ENCODE measurements around the gene KCNQ1. TPM values are rescaled to one million over a fixed set of nuclear protein-coding genes. Genes with fewer than 3 reads are reported as not detected.

KCNQ1 gene
- total RNA-seq, 1 donor from 2014 or later = 4.8 TPM

DNA sequence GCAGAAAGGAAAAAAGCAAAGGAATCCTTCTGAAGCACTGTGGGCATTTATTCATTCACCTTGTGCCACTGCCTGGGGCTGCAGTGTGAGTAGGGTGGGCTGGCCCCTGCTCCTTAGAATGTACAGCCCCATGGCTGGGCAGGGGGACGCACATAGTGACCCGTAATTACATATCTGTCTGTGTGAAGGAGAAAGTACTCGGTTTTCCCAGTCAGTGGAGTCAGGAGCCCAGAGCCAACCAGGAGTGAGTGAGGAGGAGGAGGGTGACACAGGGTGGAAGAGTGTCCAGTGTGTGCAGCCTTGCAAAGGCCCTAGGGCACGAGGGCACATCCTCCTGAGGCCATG is 348.9 kb downstream of the KCNQ1 start:
- DNase-seq (ENCODE audit: extremely low spot score, unreplicated experiment) = no peak
- no peak overlapping the region for H3K4me3 Mint-ChIP-seq
- peaks cover 9% of the 10 kb centered on the region for H3K27me3 Mint-ChIP-seq
- peaks cover under 1% of the 10 kb centered on the region for H3K9me3 Mint-ChIP-seq
- TF ChIP-seq CTCF (conservative IDR thresholded peaks at IDR 0.05) = no peak
- no peak overlapping the region for H3K27ac Mint-ChIP-seq
- H3K36me3 Mint-ChIP-seq = no peaks in the 10 kb centered on the region
- H3K4me1 Mint-ChIP-seq (ENCODE audit: unreplicated experiment) = peaks cover 31% of the 10 kb centered on the region

- H3K27ac Mint-ChIP-seq = peak overlapping the region; percentile 63
- TF ChIP-seq CTCF (conservative IDR thresholded peaks at IDR 0.05) = no peak
- H3K27me3 Mint-ChIP-seq = peaks cover 9% of the 10 kb centered on the region
- peaks cover 2% of the 10 kb centered on the region for H3K36me3 Mint-ChIP-seq
- H3K4me3 Mint-ChIP-seq = no peak overlapping the region
- H3K9me3 Mint-ChIP-seq = peaks cover 7% of the 10 kb centered on the region
- peak; percentile 58 for DNase-seq (ENCODE audit: extremely low spot score, unreplicated experiment)
- peaks cover 30% of the 10 kb centered on the region for H3K4me1 Mint-ChIP-seq (ENCODE audit: unreplicated experiment)
Observed at GRCh38 chr11:2794046-2794967, 349.5 kb downstream of the KCNQ1 start.

- Mint-ChIP-seq H3K4me3 (no peak overlapping the region), H3K27me3 (peaks cover 8% of the 10 kb centered on the region), H3K27ac (no peak overlapping the region), H3K4me1 (ENCODE audit: unreplicated experiment) (peaks cover 31% of the 10 kb centered on the region), H3K36me3 (peaks cover 5% of the 10 kb centered on the region), H3K9me3 (peaks cover 10% of the 10 kb centered on the region)
- DNase-seq (ENCODE audit: extremely low spot score, unreplicated experiment) = peak; percentile 60
- no peak for TF ChIP-seq CTCF (conservative IDR thresholded peaks at IDR 0.05)
Observed at GRCh38 chr11:2794968-2795322, 350.1 kb downstream of the KCNQ1 start.

- DNase-seq (ENCODE audit: extremely low spot score, unreplicated experiment) = peak; percentile 58
- Mint-ChIP-seq H3K9me3 (peaks cover 10% of the 10 kb centered on the region), H3K27ac (no peak overlapping the region), H3K4me3 (no peak overlapping the region), H3K27me3 (peaks cover 8% of the 10 kb centered on the region), H3K4me1 (ENCODE audit: unreplicated experiment) (peaks cover 31% of the 10 kb centered on the region), H3K36me3 (peaks cover 5% of the 10 kb centered on the region)
- no peak for TF ChIP-seq CTCF (conservative IDR thresholded peaks at IDR 0.05)
Observed at GRCh38 chr11:2795491-2795991, 350.7 kb downstream of the KCNQ1 start.

DNA sequence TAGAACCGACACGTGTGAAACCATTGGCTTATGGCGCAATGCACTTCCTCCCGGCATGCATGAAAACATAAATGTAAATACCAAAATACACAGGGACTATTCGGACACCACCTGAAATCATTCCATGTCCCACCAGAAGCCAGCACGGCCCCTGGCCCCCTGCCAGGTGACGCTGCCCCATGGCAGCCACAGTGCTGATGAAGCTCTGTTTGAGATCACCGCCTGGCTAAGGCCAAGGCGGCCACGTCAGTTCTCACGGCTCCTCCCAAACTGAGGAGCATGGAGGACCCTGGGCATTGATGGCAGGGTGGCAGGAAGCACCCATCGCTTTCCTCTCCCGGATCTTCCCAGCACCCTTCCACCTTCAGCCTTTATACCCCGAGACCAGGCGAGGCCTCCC is 351.3 kb downstream of the KCNQ1 start:
- no peak overlapping the region for H3K4me3 Mint-ChIP-seq
- DNase-seq (ENCODE audit: extremely low spot score, unreplicated experiment) = no peak
- no peak overlapping the region for H3K27ac Mint-ChIP-seq
- peaks cover 5% of the 10 kb centered on the region for H3K36me3 Mint-ChIP-seq
- H3K9me3 Mint-ChIP-seq = peaks cover 10% of the 10 kb centered on the region
- H3K27me3 Mint-ChIP-seq = peaks cover 4% of the 10 kb centered on the region
- peaks cover 28% of the 10 kb centered on the region for H3K4me1 Mint-ChIP-seq (ENCODE audit: unreplicated experiment)
- TF ChIP-seq CTCF (conservative IDR thresholded peaks at IDR 0.05) = no peak

Measured in type B pancreatic cell (in vitro differentiated cells).